ENCODE results near the gene JOSD1. TPM values are rescaled to one million over a fixed set of nuclear protein-coding genes. Genes with fewer than 3 reads are reported as not detected.
A peak's percentile ranks its signal among the peaks of the same experiment; 100 is the strongest.

Gene JOSD1
- total and polyA plus RNA-seq, 4 donors, result 3.4 to 20.6 (median 14.7) TPM

- H3K4me1 ChIP-seq (ENCODE audit: control insufficient read depth in 4 of 4, insufficient read depth in 4 of 4, low read length in 3 of 4), result peaks cover 29 to 69% (median 52%) of the 10 kb centered on the region in 4 donors
- DNase-seq (ENCODE audit: low spot score), result no peak
- H3K27ac ChIP-seq (ENCODE audit: low read depth in 1 of 2, low read length in 2 of 2), result peak overlapping the region; percentile 81 to 83
- no peaks in the 10 kb centered on the region for H3K27me3 ChIP-seq (ENCODE audit: control insufficient read depth in 4 of 4, insufficient read depth in 4 of 4, low read length in 3 of 4)
- 86% methylated on average over 13 of the region's 13 CpGs for WGBS
- no peak overlapping the region for H3K9ac ChIP-seq (ENCODE audit: low read depth in 1 of 2, low read length in 2 of 2)
- H3K4me3 ChIP-seq (ENCODE audit: low read depth in 1 of 3, low read length in 3 of 3), result no peak overlapping the region
- H3K36me3 ChIP-seq (ENCODE audit: control insufficient read depth in 4 of 4, insufficient read depth in 3 of 4, low read depth in 1 of 4, low read length in 3 of 4), result peaks cover 34 to 62% (median 39%) of the 10 kb centered on the region in 4 donors
- no peak for TF ChIP-seq CTCF (IDR thresholded peaks at IDR 0.05; ENCODE audit: low read depth, low read length, missing input control)
- H3K9me3 ChIP-seq (ENCODE audit: control insufficient read depth in 4 of 4, low read length in 3 of 4), result no peaks in the 10 kb centered on the region
These were observed 33.8 kb upstream of the JOSD1 start for GRCh38 chr22:38734421-38735100.

GRCh38 chr22:38733724-38734381 is 33.1 kb upstream of the JOSD1 start:
- TF ChIP-seq FOXA1 (IDR thresholded peaks at IDR 0.05), result no peak
- peak; percentile 48 for TF ChIP-seq REST (IDR thresholded peaks at IDR 0.05)
- peak in 1 of 2 donors; percentile 22 for TF ChIP-seq EGR1 (IDR thresholded peaks at IDR 0.05; ENCODE audit: low read depth in 2 of 2)
- TF ChIP-seq SP1 (IDR thresholded peaks at IDR 0.05), result peak; percentile 54
- TF ChIP-seq MAX (IDR thresholded peaks at IDR 0.05), result no peak
- no peak for TF ChIP-seq ZBTB33 (IDR thresholded peaks at IDR 0.05)
- TF ChIP-seq NR2F2 (IDR thresholded peaks at IDR 0.05), result no peak
- peak; percentile 36 to 53 for TF ChIP-seq HNF4A (conservative IDR thresholded peaks at IDR 0.05)
- no peak for TF ChIP-seq HNF4G (IDR thresholded peaks at IDR 0.05)
- TF ChIP-seq TAF1 (conservative IDR thresholded peaks at IDR 0.05), result no peak
- peak; percentile 79 for TF ChIP-seq YY1 (IDR thresholded peaks at IDR 0.05)
- no peak for TF ChIP-seq FOXA2 (IDR thresholded peaks at IDR 0.05)
- peak in 1 of 2 donors; percentile 29 for TF ChIP-seq JUND (IDR thresholded peaks at IDR 0.05)
- TF ChIP-seq ATF3 (IDR thresholded peaks at IDR 0.05), result no peak
- TF ChIP-seq RXRA (IDR thresholded peaks at IDR 0.05), result peak; percentile 47 to 73
- TF ChIP-seq CTCF (IDR thresholded peaks at IDR 0.05; ENCODE audit: low read depth, low read length, missing input control), result no peak
- TF ChIP-seq GABPA (IDR thresholded peaks at IDR 0.05 in 1 of 2, conservative IDR thresholded peaks at IDR 0.05 in 1 of 2), result no peak
- 33% methylated on average over 8 of the region's 8 CpGs for WGBS
- no peaks in the 10 kb centered on the region for H3K9me3 ChIP-seq (ENCODE audit: control insufficient read depth in 4 of 4, low read length in 3 of 4)
- peak overlapping the region in 1 of 2 donors; percentile 6 for H3K9ac ChIP-seq (ENCODE audit: low read depth in 1 of 2, low read length in 2 of 2)
- H3K36me3 ChIP-seq (ENCODE audit: control insufficient read depth in 4 of 4, insufficient read depth in 3 of 4, low read depth in 1 of 4, low read length in 3 of 4), result peaks cover 33 to 62% (median 36%) of the 10 kb centered on the region in 4 donors
- H3K27ac ChIP-seq (ENCODE audit: low read depth in 1 of 2, low read length in 2 of 2), result peak overlapping the region; percentile 81 to 83
- no peak overlapping the region for H3K4me3 ChIP-seq (ENCODE audit: low read depth in 1 of 3, low read length in 3 of 3)
- no peaks in the 10 kb centered on the region for H3K27me3 ChIP-seq (ENCODE audit: control insufficient read depth in 4 of 4, insufficient read depth in 4 of 4, low read length in 3 of 4)
- no peak for DNase-seq (ENCODE audit: low spot score)
- peaks cover 29 to 69% (median 52%) of the 10 kb centered on the region in 4 donors for H3K4me1 ChIP-seq (ENCODE audit: control insufficient read depth in 4 of 4, insufficient read depth in 4 of 4, low read length in 3 of 4)

All from liver (tissue), 9 donors.